HT-29 (cell line): ENCODE results near the gene GAB3. TPM values are rescaled to one million over a fixed set of nuclear protein-coding genes. Genes with fewer than 3 reads are reported as not detected.
"Not testable (repeated sequence)": the region's sequence is repeated elsewhere in the genome, so short reads cannot be mapped to it uniquely, and the experiment has no call there.

Experiments used
- DNase-seq: peaks from one replicate; pipeline ENCODE4 v3.0.0-alpha.2; 2015; ENCODE audit warnings: low spot score
- small RNA-seq: library from RNA; depleted of rRNA; stranded (forward); fragments of <200 nt; gene quantifications from one replicate; pipeline ENCODE3, GENCODE V24; 2014
- total RNA-seq: library from RNA; depleted of rRNA; stranded (reverse); fragments of >200 nt; shearing (Covaris generic); gene quantifications from 2 replicates; pipeline ENCODE4 v1.2.3, GENCODE V29; 2014; rRNA removed

GAB3 gene
- total RNA-seq, 1 experiment from 2014 or later = 0.08 TPM

DNA sequence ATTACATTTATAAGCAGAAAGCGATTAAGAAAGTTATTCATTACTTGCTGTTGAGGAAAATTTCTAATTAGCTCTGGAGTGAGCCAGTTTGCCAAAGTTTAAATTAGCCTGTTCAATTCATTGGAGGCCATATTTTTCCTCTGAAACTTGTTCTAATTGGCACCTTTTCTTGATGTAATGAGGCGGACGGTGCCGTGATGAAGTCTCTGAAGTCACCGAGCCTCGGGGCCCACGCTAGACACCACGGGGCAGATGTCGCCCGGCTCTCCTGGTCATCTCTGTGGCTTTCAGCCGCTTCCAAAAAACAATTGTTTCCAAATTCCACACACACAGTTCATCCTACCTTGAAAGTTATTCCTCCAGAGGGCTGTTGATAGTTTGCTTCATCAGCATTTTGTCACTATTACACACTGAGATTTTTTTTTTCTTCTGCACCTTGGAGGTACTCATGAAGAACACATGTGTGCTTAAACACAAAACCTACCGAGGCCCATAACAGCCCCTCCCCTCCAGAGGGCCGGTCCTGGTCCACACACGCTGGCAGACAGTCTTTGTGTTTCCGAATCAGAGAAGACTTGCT is 93.6 kb downstream of the GAB3 start:
- DNase-seq = no peak

DNA sequence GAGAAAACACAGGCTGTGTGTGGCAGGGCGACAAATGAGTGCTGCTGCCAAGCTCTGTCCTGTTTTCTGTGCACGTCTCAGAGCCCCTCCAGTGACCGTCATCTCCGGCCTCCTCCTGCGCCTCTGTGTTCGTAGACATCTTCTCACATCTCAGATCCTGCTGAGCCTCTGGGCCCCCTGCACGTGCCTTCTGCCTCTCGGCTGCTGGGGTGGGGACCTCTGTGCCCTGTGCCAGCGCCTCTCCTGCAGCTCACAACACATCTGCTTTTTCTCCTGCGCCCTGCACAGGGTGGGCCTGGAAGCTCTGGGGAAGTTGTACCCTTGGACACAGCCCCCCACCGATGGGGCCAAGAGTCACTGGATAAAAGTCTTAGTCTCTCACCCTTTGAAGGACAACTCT is 95.1 kb downstream of the GAB3 start:
- no peak for DNase-seq

DNA sequence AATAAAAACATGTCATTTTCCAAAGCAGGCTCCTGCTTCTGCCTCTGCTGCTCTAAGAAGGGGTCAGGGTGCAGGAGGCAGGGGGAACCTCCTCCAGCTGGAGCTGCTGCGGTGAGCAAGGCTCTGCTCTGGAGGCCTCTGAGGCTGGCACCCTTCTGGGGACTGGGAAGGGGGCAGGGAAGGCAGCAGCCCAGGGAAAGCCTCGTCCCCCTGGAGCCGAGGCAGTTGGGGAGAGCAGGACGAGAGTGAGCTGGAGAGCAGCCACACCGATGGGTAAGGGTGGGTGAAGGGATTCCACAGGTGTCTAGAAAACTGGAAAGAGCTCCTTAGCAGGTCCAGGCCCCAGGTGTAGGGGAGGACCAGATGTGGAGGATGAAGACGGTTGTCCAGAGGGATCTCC is 95.5 kb downstream of the GAB3 start:
- DNase-seq = no peak

GRCh38 chrX:154654925-154655324 is 96.0 kb downstream of the GAB3 start:
- DNase-seq = no peak

GRCh38 chrX:154654372-154654771 is 96.5 kb downstream of the GAB3 start:
- no peak for DNase-seq

- not testable (repeated sequence) for DNase-seq
These were observed 97.5 kb downstream of the GAB3 start, which contains the start of gene CTAG2 for GRCh38 chrX:154653413-154653812. Gene CTAG2, minus strand, starts transcription at chrX:154653579. Its CDS starts 64 bp downstream, at chrX:154653515.

DNA sequence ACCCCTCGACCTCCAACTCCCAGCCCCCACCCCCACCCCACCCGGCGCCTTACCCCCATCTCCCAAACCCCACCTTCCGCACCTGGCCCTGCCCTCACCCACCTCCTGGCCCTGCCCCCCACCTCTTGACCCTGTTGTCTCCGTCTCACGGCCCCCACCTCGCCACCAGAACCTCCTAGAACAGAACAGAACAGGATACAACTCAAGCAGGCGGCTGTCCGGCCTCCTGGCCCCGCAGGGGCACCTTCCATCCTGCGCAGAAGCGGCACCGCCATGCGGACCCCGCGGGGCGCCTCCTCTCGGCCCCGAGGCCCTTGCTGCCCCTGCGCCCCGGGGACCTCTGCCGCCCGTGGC is 97.9 kb downstream of the GAB3 start:
- no peak for DNase-seq

- DNase-seq = no peak
These were observed 98.4 kb downstream of the GAB3 start for GRCh38 chrX:154652311-154653047.

DNA sequence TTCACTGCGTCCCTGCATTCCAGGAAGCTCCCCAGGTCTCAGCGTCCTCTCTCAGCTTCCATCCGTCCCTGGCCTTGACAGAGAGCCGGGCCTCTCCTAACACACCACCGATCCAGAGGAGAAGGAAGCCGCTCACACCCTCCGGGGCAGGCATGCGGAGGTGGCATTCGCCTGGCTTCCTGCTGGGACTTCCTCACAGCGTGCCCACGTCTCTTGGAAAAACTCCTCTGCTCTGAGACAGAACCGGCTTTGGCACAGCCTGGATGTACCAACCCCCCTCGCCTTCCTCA is 100.7 kb downstream of the GAB3 start:
- DNase-seq = no peak

DNA sequence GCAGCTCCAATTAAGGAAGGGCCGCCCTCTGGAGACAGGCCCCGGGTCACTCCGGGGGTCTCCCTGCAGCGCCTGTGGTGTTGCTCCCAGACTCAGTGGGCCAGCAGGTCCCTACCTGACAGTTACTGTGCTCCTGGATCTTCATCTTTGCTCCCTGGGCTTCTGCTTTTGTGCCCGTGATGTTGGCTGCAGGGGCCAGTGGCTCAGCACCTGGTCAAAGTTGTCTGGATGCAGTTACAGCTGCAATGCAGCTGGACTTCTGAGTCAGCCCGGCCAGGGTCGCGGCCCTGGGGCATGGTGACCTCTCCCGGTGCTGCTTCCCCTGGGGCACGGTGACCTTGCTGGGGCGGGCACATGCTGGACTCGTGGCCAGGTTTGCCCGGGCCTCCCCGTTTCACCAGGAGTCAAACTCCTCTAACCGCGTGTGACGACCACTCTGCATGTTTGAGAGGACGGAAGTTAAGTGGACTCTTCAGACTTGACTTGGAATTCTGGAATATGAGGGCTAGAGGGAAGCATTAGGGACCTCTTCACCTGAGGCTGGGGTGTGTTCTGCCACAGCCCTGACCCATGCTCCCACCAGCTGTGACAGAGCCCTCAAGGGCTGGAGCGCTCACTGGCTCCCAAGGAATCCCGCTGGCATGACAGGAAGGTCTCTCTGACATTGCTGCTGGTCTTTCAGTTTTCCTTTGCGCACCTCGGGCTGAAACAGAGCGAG is 101.2 kb downstream of the GAB3 start:
- DNase-seq = no peak

DNA sequence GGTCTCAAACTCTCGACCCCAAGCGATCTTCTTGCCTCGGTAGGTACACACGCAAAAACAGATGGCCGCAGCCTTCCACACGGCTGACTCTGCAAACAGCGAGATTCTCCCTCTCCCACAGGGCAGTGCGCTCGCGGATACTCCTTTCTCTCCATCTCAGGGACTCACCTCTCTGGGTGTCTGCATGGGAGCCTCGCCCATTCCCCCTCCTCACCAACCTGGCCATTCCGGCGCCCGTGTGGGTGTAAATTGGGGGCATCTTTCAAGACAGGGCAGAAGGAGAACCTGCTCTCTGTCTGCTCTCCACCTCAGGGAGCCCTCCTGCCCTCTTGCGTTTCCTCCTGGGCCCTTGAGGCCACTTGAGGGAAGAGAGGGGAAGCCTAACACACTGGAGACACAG is 101.9 kb downstream of the GAB3 start:
- DNase-seq = no peak

DNA sequence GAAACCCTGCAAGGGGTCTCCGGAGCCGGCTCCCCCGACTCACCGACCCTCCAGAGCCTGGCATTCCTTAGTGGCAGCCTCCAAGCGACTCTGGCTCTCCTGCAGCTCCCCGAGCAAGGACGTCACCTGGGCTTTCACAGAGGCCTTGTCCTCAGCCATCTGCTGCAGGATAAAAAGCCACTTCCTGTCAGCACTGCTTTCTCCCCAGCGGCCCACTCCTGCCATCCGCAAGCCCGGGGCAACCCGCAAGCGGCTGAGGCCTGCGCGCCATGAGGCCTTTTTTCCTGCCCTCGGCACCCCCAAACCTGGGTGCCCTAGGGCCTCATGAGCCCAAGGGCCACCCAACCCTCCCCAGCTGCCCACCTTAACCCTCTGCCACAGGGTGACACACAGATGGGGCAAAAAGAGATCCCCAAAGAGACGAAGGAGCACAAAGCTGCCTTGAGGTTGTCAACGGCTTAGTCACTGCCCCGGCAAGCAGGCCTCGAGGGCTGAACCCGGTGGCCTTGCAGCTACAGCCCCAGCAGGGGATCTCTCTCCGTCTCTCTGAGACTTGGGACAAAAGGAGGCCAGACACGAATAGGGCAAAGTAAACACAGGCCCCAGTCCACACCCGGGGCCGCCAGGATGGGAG is 105.0 kb downstream of the GAB3 start:
- not testable (repeated sequence) for DNase-seq

- DNase-seq = not testable (repeated sequence)
These were observed 107.2 kb downstream of the GAB3 start for GRCh38 chrX:154643708-154644107.

- not testable (repeated sequence) for DNase-seq
These were observed 109.1 kb downstream of the GAB3 start for GRCh38 chrX:154641740-154642139.

DNA sequence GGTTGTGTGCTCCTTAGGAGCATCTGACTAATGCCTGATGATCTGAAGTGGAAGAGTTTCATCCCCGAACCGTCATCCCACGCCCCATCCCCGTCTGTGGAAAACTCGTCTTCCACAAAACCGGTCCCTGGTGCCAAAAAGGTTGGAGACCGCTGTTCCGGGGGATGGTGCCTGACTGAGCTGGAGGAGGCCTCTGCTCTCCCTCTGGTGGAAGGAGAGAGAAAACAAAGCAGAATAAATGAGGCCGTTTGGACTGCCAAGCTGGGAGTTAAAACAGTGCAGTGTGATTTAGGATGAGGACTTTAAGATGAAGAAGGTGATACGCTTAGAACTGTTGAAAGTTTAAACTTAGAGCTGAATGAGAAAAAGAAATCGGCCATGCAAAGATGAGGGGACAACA is 117.2 kb downstream of the GAB3 start:
- not testable (repeated sequence) for DNase-seq

DNA sequence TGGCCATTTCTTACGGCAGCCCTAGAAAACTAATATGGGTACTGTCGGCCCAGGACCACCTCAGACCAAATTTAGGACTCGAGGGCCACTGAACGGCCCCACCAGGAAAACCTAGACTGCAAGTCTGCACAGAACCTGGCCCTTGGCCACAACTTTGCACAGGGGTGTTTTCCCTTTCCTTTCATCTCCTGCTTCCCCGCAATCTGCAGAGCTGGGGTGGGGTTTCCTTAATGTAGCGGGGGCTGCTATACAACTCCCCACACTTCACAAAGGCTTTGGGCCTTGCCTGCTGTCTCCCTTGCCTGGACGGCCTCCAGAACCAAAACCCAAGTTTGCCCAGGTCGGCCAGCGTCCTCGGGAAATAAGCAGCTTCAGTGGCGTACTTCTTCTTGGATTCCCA is 119.9 kb downstream of the GAB3 start:
- not testable (repeated sequence) for DNase-seq

DNA sequence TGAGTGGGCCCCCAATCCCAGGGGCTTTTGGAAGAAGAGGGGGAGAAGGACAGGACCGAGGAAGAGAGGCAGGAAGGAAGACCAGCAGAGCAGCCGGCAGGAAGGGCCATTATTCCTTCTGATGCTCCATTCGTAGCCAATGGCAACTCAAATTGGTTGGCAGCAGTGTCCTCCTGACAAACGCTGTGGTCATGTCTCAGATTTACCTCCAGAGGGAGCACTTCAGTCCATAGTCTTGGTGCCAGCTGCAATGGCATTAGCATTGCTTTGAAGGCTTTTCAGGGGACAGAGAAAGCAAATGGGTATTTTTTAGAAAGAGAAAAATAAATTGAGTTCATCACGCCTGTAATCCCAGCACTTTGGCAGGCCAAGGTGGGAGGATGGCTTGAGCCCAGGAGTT is 121.9 kb downstream of the GAB3 start:
- DNase-seq = not testable (repeated sequence)

Small RNA genes within 50 kb of the gene (small RNA-seq; reads per million reads assigned to genes)
- gene SNORA36A = not detected

Other genes starting within 250 kb of the GAB3 start
- 73.0 and 89.0 TPM in 2 replicates for gene FAM3A, start 234.8 kb downstream of the GAB3 start, total RNA-seq
- gene G6PD, start 204.2 kb downstream of the GAB3 start, total RNA-seq = 269 and 280 TPM in 2 replicates
- 43.4 and 51.1 TPM in 2 replicates for gene IKBKG, start 203.5 kb downstream of the GAB3 start, total RNA-seq
- not detected in 2 replicates for gene CTAG1A, start 165.9 kb downstream of the GAB3 start, total RNA-seq
- gene CTAG1B, start 131.8 kb downstream of the GAB3 start, total RNA-seq = not detected in 2 replicates
- gene CTAG2, start 97.5 kb downstream of the GAB3 start, total RNA-seq = not detected in 2 replicates
- 101 and 103 TPM in 2 replicates for gene DKC1, start 11.8 kb upstream of the GAB3 start, total RNA-seq
- not detected in 2 replicates for gene MPP1, start 54.4 kb upstream of the GAB3 start, total RNA-seq
- gene SMIM9, start 83.6 kb upstream of the GAB3 start, total RNA-seq = not detected in 2 replicates
- gene F8A1, start 135.3 kb upstream of the GAB3 start, total RNA-seq = 22.1 and 26.4 TPM in 2 replicates